AG04449 (cell line): ENCODE results near the gene ZNF227.

Experiments used
- CTCF ChIA-PET: fragments of 350-600 bp; formaldehyde crosslinking; extraction: SDS; loops from one replicate; lab custom pipeline; 2021; ENCODE audit warnings: antibody characterized with exemption; lab: Yijun Ruan, JAX
- POLR2A ChIA-PET: fragments of 400-600, 350-600 bp; formaldehyde crosslinking; extraction: SDS; loops from one replicate; lab custom pipeline; 2020; ENCODE audit warnings: antibody characterized with exemption, inconsistent platforms; lab: Yijun Ruan, JAX
- DNase-seq: peaks from one replicate; pipeline ENCODE4 v3.0.0-alpha.2; 2010; ENCODE audit warnings: low read depth, low spot score
- H3K4me3 ChIP-seq: 2 replicates; pipeline ENCODE4 v1.5.1; 2011; ENCODE audit warnings: low read depth, mild to moderate bottlenecking, control low read depth, low read length
- CTCF ChIP-seq: IDR thresholded peaks from one replicate; pipeline ENCODE4 v1.5.1; 2011; ENCODE audit warnings: mild to moderate bottlenecking, moderate library complexity, low read length, control low read depth, inconsistent platforms; ENCODE audit not compliant: insufficient read depth; ENCODE audit errors: missing control alignments

ZNF227 gene

GRCh38 chr19:44280916-44281315 lies 68.6 kb downstream of the ZNF227 start:
- CTCF ChIA-PET, result no interaction called here
- DNase-seq, result no peak
- H3K4me3 ChIP-seq, result no peak overlapping the region
- no peak for TF ChIP-seq CTCF
- POLR2A ChIA-PET, result no interaction called here

GRCh38 chr19:44282846-44283245 lies 70.5 kb downstream of the ZNF227 start:
- ChIA-PET CTCF (interaction anchor here (1.0 kb wide), 1 partner anchor 32 kb away, joined by 3 read pairs; no protein-coding TSS in a partner anchor), POLR2A (no interaction called here)
- DNase-seq, result no peak
- no peak for TF ChIP-seq CTCF
- no peak overlapping the region for H3K4me3 ChIP-seq

- ChIA-PET CTCF (no interaction called here), POLR2A (no interaction called here)
- no peak for DNase-seq
- H3K4me3 ChIP-seq, result no peak overlapping the region
- TF ChIP-seq CTCF, result no peak
Observed at GRCh38 chr19:44284968-44285367, 72.6 kb downstream of the ZNF227 start.
